ENCODE results near the gene COCH.

COCH gene

DNA sequence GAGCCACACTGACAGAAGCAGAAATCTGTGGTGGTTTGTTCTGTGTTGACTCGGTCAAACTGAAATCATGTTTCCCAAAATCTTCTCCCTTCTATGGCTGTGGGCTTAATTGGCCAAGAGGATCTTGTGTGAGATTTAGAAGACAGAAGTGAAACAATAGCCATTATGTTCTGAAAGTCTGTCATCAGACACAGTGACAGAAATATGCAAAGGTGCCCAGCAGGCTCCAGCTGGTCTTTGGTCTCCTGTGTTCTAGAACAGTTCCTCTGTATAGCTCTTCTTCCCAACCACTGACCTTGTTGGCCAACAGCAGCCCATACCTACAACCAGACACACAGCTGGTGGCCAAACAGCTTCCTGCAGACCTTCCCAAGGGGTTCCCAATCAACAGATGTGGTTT, 25.0 kb upstream of the COCH start:
- no peak for TF ChIP-seq POLR2A (IDR thresholded peaks at IDR 0.05; ENCODE audit: low read depth, low read length)
- TF ChIP-seq POU2F2 (IDR thresholded peaks at IDR 0.05; ENCODE audit: low read depth, low read length): peak; percentile 96
- peak; percentile 91 for TF ChIP-seq SPI1 (IDR thresholded peaks at IDR 0.05; ENCODE audit: low read depth, low read length)
- TF ChIP-seq PAX5 (IDR thresholded peaks at IDR 0.05; ENCODE audit: insufficient read depth, low read length, severe bottlenecking): no peak
- no peak for TF ChIP-seq TAF1 (IDR thresholded peaks at IDR 0.05; ENCODE audit: low read depth, low read length)
- FAIRE-seq (peak; percentile 70), DNase-seq (ENCODE audit: insufficient read length, low spot score) (no peak)

DNA sequence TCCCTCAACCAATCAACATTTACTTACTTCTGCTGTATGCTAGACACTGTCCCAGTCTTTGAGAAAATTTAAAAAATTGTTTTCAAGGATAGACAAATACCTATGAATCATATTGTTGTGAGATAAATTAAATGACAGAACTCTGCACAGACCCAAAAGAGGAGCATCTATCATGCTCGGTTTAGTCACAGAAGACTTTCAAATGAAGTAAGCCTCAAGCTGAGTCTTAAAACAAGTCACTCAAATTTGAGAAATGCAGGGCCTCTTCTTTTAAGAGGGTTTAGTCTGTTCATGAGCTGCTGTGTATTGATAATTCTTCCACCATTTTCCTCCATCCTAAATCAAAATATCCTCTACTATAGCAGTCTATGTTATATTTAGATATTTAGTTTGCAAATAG, 24.4 kb upstream of the COCH start:
- TF ChIP-seq POU2F2 (IDR thresholded peaks at IDR 0.05; ENCODE audit: low read depth, low read length): no peak
- TF ChIP-seq SPI1 (IDR thresholded peaks at IDR 0.05; ENCODE audit: low read depth, low read length): no peak
- TF ChIP-seq POLR2AphosphoS5 (IDR thresholded peaks at IDR 0.05; ENCODE audit: low read depth, low read length): no peak
- TF ChIP-seq PAX5 (IDR thresholded peaks at IDR 0.05; ENCODE audit: insufficient read depth, low read length, severe bottlenecking): no peak
- no peak for TF ChIP-seq POLR2A (IDR thresholded peaks at IDR 0.05; ENCODE audit: low read depth, low read length)
- no peak for TF ChIP-seq TAF1 (IDR thresholded peaks at IDR 0.05; ENCODE audit: low read depth, low read length)
- DNase-seq (ENCODE audit: insufficient read length, low spot score): no peak
- no peak for FAIRE-seq

DNA sequence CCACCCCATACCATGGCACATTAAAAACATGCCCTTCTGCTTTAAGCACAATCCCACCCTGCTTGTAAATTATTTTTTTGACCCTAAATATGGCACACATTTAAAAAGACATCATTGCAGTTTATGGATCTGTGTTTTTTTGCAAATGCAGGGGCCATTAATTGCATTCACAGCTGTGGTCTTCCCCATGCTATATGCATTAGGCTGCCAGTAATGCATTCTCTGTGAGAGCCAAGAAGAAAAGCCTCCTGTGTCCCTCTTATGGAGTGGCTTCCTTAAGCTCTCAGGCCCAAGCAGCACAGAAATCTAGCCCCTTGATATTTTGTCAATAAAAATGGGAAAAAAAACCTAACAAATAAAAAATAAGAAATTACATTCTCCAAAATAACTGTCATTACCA, 20.4 kb upstream of the COCH start:
- TF ChIP-seq PAX5 (IDR thresholded peaks at IDR 0.05; ENCODE audit: insufficient read depth, low read length, severe bottlenecking) (no peak), POU2F2 (IDR thresholded peaks at IDR 0.05; ENCODE audit: low read depth, low read length) (no peak), SPI1 (IDR thresholded peaks at IDR 0.05; ENCODE audit: low read depth, low read length) (no peak), TAF1 (IDR thresholded peaks at IDR 0.05; ENCODE audit: low read depth, low read length) (no peak), POLR2A (IDR thresholded peaks at IDR 0.05; ENCODE audit: low read depth, low read length) (no peak), POLR2AphosphoS5 (IDR thresholded peaks at IDR 0.05; ENCODE audit: low read depth, low read length) (no peak)
- no peak for DNase-seq (ENCODE audit: insufficient read length, low spot score)
- FAIRE-seq: peak; percentile 20

DNA sequence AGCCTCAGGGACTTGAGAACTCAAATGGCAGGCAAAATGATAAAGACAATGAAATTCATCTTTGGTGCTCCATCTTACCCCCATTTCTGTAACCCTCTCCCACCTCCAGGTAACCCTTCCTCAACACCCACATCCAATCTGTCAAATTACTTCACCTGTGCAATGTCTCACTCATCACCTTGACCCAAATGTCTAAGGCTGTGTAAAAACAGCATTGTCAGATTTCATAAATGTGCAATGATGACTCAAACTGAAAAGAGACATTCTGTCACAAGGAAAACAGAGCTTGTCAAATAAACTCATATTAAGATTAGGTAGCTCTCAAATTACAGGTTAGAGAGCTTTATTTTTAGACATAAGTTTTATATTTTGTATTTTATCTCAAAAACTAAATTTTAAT, 19.9 kb upstream of the COCH start:
- FAIRE-seq (peak; percentile 83), DNase-seq (ENCODE audit: insufficient read length, low spot score) (no peak)
- TF ChIP-seq PAX5 (IDR thresholded peaks at IDR 0.05; ENCODE audit: insufficient read depth, low read length, severe bottlenecking) (no peak), SPI1 (IDR thresholded peaks at IDR 0.05; ENCODE audit: low read depth, low read length) (0 out of 2 replicates have a peak, but pooled peaks have one; percentile 14)

DNA sequence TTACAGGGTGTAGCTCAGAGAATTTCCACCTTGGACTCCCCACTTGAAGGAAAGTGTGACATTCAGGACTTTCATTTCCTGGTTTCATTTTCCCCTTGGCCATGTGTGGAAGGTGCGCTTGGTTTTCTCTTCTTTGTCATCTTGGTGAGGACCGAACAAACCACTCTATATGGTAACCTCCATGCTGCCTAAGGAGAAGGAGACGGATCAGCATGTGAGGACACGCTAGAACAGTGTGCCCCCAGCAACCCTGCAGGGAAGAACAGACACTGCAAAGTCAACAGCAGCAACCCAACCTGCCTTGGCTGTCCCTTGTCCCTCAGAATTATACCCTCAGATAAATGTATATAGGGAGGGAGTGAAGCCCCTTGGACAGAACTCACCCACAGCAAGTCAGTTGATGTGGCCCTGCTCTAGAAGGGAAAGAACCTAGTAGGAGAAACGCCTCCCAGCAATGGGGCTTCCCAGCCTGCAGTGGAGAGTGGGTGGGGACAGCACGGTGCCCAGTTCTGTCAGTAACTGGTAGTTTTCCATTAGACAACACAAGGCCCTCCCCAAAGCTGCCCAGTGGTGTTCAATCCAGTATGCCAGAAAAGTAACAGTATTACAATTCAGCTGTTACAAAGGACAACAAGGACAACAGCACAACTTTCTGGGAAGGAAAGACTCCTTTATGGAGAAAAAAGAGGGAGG, 18.9 kb upstream of the COCH start:
- DNase-seq (ENCODE audit: insufficient read length, low spot score) (no peak), FAIRE-seq (peak; percentile 75)
- no peak for TF ChIP-seq PAX5 (IDR thresholded peaks at IDR 0.05; ENCODE audit: insufficient read depth, low read length, severe bottlenecking)
- TF ChIP-seq SPI1 (IDR thresholded peaks at IDR 0.05; ENCODE audit: low read depth, low read length): peak; percentile 34; the same call in 1 of the 2 replicates

DNA sequence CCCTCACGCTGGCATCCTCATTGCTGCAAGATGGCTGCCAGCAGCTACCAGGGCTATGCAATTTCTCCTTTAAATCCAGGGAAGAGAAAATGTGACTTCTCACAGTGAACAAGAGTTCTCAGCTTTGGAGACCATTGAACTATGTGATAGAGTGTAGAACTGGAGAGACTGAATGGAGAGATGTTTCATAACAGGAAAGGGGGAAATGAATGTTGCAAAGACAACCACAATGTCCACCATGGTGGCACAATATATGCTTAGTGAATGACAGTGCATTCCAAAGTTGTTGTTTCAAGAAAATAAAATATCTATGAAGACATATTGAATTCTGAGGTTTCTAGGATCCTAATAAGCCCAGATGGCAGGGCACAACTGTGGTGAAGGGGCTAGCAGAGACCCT, 13.2 kb upstream of the COCH start:
- DNase-seq (ENCODE audit: insufficient read length, low spot score) (no peak), FAIRE-seq (no peak)
- TF ChIP-seq SPI1 (IDR thresholded peaks at IDR 0.05; ENCODE audit: low read depth, low read length): no peak
- no peak for TF ChIP-seq POLR2A (IDR thresholded peaks at IDR 0.05; ENCODE audit: low read depth, low read length)
- no peak for TF ChIP-seq POLR2AphosphoS5 (IDR thresholded peaks at IDR 0.05; ENCODE audit: low read depth, low read length)
- TF ChIP-seq PAX5 (IDR thresholded peaks at IDR 0.05; ENCODE audit: insufficient read depth, low read length, severe bottlenecking): no peak
- TF ChIP-seq POU2F2 (IDR thresholded peaks at IDR 0.05; ENCODE audit: low read depth, low read length): no peak
- no peak for TF ChIP-seq TAF1 (IDR thresholded peaks at IDR 0.05; ENCODE audit: low read depth, low read length)

DNA sequence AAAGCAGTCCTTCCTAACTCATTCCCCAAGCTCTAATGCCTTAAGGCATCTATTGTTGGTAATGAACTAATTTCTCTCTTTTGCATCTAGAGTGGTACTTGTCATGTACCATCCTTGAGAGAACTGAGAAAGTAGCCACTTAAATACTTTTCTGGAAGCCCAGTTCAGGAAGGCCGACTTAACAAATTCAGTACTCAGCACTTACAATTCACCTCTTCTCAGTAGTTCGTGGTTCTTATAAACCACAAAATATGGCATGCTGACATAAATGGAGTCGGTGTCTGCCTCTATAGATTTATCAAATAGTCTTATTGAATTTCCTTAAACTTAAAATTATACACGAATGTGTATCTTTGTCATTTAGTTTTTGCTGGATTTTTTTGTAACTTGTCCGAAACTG, 9.4 kb upstream of the COCH start:
- TF ChIP-seq PAX5 (IDR thresholded peaks at IDR 0.05; ENCODE audit: insufficient read depth, low read length, severe bottlenecking): no peak
- no peak for TF ChIP-seq SPI1 (IDR thresholded peaks at IDR 0.05; ENCODE audit: low read depth, low read length)
- TF ChIP-seq POLR2A (IDR thresholded peaks at IDR 0.05; ENCODE audit: low read depth, low read length): no peak
- no peak for TF ChIP-seq TAF1 (IDR thresholded peaks at IDR 0.05; ENCODE audit: low read depth, low read length)
- TF ChIP-seq POU2F2 (IDR thresholded peaks at IDR 0.05; ENCODE audit: low read depth, low read length): no peak
- TF ChIP-seq POLR2AphosphoS5 (IDR thresholded peaks at IDR 0.05; ENCODE audit: low read depth, low read length): no peak
- FAIRE-seq: no peak
- no peak for DNase-seq (ENCODE audit: insufficient read length, low spot score)

DNA sequence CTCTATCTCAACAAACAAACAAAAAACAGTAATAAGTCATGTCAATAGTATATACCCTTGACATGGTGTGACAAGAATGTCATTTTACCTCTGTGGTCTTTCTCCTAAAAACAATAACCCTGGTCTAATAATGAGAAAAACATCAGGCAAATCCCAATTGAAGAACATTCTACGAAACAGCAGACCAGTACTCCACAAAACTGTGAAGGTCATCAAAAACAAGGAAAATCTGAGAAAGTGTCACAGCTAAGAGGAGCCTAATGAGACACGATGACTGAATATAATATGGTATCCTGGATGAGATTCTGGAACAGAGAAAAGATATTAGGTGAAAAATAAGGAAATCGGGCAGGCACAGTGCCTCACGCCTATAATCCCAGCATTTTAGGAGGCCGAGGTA, 5.6 kb upstream of the COCH start:
- TF ChIP-seq PAX5 (IDR thresholded peaks at IDR 0.05; ENCODE audit: insufficient read depth, low read length, severe bottlenecking): no peak
- TF ChIP-seq TAF1 (IDR thresholded peaks at IDR 0.05; ENCODE audit: low read depth, low read length): no peak
- FAIRE-seq (no peak), DNase-seq (ENCODE audit: insufficient read length, low spot score) (no peak)

DNA sequence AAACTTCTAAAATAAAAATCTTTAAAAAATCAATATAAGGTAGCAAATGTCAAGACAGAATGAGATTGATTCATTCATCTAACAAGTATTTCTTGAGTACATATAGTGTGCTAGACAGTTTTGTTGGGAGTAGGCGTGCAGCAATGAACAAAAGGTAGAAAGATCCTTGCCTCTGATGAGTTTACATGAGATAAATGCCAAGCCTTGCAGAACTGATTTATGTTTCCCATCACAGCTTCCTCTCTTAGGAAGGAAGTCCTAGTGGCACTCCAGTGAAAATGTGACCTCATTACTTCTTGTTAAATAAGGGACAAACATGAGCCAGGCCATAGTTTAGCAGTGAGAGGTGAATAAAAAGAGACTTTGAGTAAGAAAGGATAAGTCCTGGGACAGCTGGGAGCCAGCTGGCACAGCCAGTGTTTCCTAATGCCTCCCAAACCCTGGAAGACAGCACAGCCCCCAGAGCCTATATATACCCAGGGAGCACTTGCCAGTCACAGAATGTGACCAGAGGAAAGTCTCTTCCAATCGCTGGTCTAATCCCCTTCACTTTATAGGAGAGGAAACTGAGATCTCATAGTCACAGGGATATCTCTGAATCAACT, 4.7 kb upstream of the COCH start:
- TF ChIP-seq PAX5 (IDR thresholded peaks at IDR 0.05; ENCODE audit: insufficient read depth, low read length, severe bottlenecking): no peak
- no peak for TF ChIP-seq SPI1 (IDR thresholded peaks at IDR 0.05; ENCODE audit: low read depth, low read length)
- no peak for TF ChIP-seq POU2F2 (IDR thresholded peaks at IDR 0.05; ENCODE audit: low read depth, low read length)
- no peak for TF ChIP-seq POLR2A (IDR thresholded peaks at IDR 0.05; ENCODE audit: low read depth, low read length)
- no peak for TF ChIP-seq POLR2AphosphoS5 (IDR thresholded peaks at IDR 0.05; ENCODE audit: low read depth, low read length)
- no peak for TF ChIP-seq TAF1 (IDR thresholded peaks at IDR 0.05; ENCODE audit: low read depth, low read length)
- DNase-seq (ENCODE audit: insufficient read length, low spot score): no peak
- FAIRE-seq: no peak

DNA sequence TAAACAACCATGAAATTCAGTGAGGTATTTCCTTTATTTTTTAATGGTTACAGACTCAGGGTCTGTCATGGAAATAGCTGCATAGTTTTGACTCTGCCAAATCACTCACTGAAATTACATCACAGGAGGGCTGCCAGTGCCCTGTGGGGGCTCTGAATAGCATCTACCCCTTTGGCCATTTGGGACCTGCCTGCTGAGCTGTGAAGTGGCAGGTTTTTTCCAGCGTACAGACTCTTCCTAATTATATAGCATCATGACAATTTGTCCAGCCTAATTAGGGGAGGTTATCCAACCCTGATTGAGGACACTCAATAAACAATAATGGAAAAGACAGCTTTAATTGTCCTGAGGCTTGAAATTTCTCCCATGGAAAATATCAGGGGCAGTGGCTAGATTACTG, 1.8 kb upstream of the COCH start:
- FAIRE-seq (no peak), DNase-seq (ENCODE audit: insufficient read length, low spot score) (no peak)
- TF ChIP-seq TAF1 (IDR thresholded peaks at IDR 0.05; ENCODE audit: low read depth, low read length) (no peak), SPI1 (IDR thresholded peaks at IDR 0.05; ENCODE audit: low read depth, low read length) (no peak), PAX5 (IDR thresholded peaks at IDR 0.05; ENCODE audit: insufficient read depth, low read length, severe bottlenecking) (no peak), POLR2A (IDR thresholded peaks at IDR 0.05; ENCODE audit: low read depth, low read length) (no peak), POU2F2 (IDR thresholded peaks at IDR 0.05; ENCODE audit: low read depth, low read length) (no peak), POLR2AphosphoS5 (IDR thresholded peaks at IDR 0.05; ENCODE audit: low read depth, low read length) (no peak)

All from GM12891 (cell line).